Fibroblast of the aortic adventitia (primary cell): Measurements from ENCODE around the gene ZDHHC5. TPM values are rescaled to one million over a fixed set of nuclear protein-coding genes. Genes with fewer than 3 reads are reported as not detected.

Experiments used
- DNase-seq: peaks from one replicate; pipeline ENCODE4 v3.0.0-alpha.2; 2010; ENCODE audit warnings: low read depth
- H3K4me3 ChIP-seq: 2 replicates; pipeline ENCODE4 v1.5.1; 2011; ENCODE audit warnings: low read depth, mild to moderate bottlenecking, control low read depth, low read length, moderate library complexity
- small RNA-seq: library from RNA; depleted of rRNA; stranded (forward); fragments of <200 nt; gene quantifications from one replicate; pipeline ENCODE3, GENCODE V24; 2012
- total RNA-seq: library from RNA; depleted of rRNA; stranded (reverse); fragments of >200 nt; gene quantifications from 2 replicates; pipeline ENCODE4 v1.2.3, GENCODE V29; 2012; ENCODE audit warnings: low replicate concordance
- TF ChIP-seq, protein P1 (sequence below): IDR thresholded peaks from 2 replicates; pipeline ENCODE4 v1.5.1; 2011; ENCODE audit warnings: mild to moderate bottlenecking, low read length, control low read depth, inconsistent platforms; ENCODE audit not compliant: insufficient read depth

ZDHHC5 gene
- total RNA-seq, 1 donor: 49.6 TPM

DNA sequence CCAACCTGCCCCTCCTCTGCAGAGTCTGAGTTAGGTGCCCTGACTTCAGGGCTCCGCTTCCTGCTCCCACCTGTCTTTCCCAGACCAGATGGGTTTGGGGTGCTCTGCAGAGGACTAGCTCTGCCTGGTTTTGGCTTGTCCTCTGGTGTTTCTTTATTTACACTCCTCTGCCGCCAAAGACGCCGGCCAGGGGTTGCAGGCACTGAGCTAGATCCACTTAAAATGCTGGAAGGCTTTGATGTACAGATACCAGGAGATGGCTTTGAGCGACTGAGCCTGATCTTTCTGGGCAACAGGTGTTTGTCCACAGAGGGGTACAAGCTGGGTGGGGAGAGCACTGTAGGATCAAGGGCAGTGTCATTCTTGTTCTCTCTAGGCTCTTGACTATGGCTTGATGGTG is 77.3 kb downstream of the ZDHHC5 start:
- H3K4me3 ChIP-seq: no peak overlapping the region
- TF ChIP-seq, protein P1, sequence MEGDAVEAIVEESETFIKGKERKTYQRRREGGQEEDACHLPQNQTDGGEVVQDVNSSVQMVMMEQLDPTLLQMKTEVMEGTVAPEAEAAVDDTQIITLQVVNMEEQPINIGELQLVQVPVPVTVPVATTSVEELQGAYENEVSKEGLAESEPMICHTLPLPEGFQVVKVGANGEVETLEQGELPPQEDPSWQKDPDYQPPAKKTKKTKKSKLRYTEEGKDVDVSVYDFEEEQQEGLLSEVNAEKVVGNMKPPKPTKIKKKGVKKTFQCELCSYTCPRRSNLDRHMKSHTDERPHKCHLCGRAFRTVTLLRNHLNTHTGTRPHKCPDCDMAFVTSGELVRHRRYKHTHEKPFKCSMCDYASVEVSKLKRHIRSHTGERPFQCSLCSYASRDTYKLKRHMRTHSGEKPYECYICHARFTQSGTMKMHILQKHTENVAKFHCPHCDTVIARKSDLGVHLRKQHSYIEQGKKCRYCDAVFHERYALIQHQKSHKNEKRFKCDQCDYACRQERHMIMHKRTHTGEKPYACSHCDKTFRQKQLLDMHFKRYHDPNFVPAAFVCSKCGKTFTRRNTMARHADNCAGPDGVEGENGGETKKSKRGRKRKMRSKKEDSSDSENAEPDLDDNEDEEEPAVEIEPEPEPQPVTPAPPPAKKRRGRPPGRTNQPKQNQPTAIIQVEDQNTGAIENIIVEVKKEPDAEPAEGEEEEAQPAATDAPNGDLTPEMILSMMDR: no peak

DNA sequence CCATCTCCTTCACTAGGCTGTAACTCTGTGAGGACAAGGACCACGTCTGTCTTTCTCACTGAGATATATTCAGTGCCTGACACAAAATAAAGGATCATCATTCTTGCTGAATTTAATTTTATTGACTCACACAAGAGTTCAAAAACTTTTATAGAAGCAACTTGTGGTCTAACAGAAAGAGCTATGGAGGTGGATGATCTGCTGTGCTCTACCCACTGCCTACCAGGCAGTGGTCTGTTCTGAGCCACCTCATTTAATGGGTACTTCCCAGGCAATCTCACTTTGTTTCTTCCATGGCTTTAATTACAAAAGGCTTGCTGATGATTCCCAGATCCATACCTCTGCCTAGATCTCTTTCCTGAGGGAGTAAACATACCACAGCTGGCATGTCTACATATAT is 79.0 kb downstream of the ZDHHC5 start:
- DNase-seq: no peak
- TF ChIP-seq, protein P1: no peak

More for the DNA sequence above, 77.3 kb downstream of the ZDHHC5 start:
- DNase-seq: no peak

More for the DNA sequence above, 79.0 kb downstream of the ZDHHC5 start:
- H3K4me3 ChIP-seq: no peak overlapping the region

Small RNA genes within 50 kb of the gene (small RNA-seq; reads per million reads assigned to genes)
- gene MIR130A (2,491 reads per million, percentile 100 among the genes with 10 or more reads in this experiment), gene TMX2-CTNND1 (not detected)

Other genes starting within 250 kb of the ZDHHC5 start
- 44.3 and 74.3 TPM in 2 replicates for gene SLC43A3, start 241.0 kb upstream of the ZDHHC5 start, total RNA-seq
- 0.09 and 0.90 TPM in 2 replicates for gene RTN4RL2, start 207.6 kb upstream of the ZDHHC5 start, total RNA-seq
- gene SLC43A1, start 152.4 kb upstream of the ZDHHC5 start, total RNA-seq: 11.4 and 15.3 TPM in 2 replicates
- 32.1 and 77.5 TPM in 2 replicates for gene TIMM10, start 137.4 kb upstream of the ZDHHC5 start, total RNA-seq
- not detected in 2 replicates for gene SMTNL1, start 130.5 kb upstream of the ZDHHC5 start, total RNA-seq
- gene UBE2L6, start 100.4 kb upstream of the ZDHHC5 start, total RNA-seq: 30.6 and 41.1 TPM in 2 replicates
- 64.9 and 77.0 TPM in 2 replicates for gene SERPING1, start 70.4 kb upstream of the ZDHHC5 start, total RNA-seq
- 1.4 and 1.7 TPM in 2 replicates for gene YPEL4, start 18.2 kb upstream of the ZDHHC5 start, total RNA-seq
- gene CLP1, start 10.4 kb upstream of the ZDHHC5 start, total RNA-seq: 12.6 and 16.2 TPM in 2 replicates
- 2.6 and 16.9 TPM in 2 replicates for gene MED19, start 44.1 kb downstream of the ZDHHC5 start, total RNA-seq
- 46.9 and 66.6 TPM in 2 replicates for gene TMX2, start 44.5 kb downstream of the ZDHHC5 start, total RNA-seq
- gene SELENOH, start 73.4 kb downstream of the ZDHHC5 start, total RNA-seq: 63.4 and 139 TPM in 2 replicates
- 0.09 TPM in 1 of 2 replicates, not detected in the other for gene BTBD18, start 83.7 kb downstream of the ZDHHC5 start, total RNA-seq
- gene CTNND1, start 93.7 kb downstream of the ZDHHC5 start, total RNA-seq: 83.1 and 169 TPM in 2 replicates